ENCODE data around the gene NSD1.

Gene NSD1

DNA sequence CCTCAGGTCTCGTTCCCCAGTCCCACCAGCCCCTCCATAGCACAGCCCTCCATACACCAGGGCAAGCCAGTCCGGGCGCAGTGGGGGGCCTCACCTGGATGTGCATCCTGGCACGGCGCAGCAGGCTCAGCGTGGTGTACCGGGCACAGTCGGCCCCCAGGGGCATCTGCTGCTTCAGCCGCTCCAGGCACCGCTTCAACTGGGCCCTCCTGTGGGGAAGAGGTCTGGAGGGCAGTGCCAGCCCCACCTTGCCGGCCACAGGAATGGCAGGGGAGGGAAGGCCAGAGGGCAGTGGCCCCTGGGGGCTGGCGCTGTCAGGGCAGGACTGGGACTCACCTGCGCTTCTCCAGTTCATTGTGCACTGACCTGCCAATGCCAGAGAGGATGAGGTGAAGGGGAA lies 176.8 kb downstream of the NSD1 start:
- no peak for DNase-seq

GRCh38 chr5:177310757-177311391 lies 177.3 kb downstream of the NSD1 start:
- peak; percentile 51 for DNase-seq

DNA sequence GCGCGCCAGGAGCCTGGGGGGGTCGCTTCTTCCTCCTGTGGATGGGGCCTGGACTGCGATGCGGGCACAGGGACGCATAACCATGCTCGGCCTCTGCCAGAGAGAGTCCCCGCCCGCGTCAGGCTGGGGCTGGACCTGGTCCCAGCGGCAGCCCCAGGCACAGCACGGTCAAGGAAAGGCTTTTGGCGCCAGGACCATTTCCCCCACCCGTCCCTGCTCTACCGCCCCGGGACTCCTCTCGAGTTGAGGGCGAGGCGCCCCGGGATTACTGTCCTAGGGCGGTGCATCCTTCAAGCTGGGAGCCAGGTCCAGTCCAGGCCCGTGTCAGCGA lies 177.8 kb downstream of the NSD1 start:
- DNase-seq: no peak

DNA sequence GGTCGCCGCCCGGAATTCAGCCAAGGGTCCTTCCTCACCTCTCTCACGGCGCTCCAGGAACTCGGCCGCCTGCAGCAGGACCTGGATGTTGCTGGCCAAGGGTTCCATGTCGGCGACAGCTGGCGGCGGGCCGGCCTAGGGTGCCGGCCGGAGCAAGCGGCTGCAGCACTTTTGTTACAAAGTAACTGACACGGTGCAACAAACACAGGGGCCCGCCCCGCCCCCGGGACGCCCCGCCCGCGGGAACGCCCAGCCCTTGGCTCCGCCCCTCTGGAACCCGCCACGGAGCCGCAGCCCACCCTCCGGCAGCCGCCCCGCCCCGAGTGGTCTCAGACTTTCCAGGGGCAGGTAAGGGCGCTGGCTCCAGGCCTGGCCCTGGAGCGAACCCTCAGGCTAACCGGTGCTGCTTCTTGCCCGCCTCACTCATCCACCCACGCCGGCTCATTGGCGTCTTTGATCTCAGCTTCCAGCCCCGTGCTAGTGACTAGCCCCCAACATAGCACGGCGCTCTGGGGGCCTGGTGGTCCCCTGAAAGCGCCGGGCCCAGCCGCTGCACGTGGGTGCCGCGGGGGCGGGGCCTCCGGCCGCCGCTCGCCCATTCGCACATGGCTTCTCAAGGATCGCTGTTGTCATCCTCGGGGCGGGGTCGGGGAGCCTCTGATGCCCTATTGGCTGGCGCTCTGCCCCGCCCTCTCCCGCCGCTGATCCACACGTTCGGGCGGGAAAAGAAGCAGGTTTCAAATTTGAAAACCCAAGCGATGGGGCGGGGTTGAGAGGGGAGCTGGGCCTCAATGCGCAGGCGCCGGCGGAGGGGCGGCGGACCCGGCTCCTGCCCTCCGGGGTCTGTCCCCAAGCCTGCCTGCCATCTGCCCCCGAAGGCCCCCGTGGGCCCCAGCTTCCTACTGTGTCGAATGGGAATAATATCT lies 178.4 kb downstream of the NSD1 start, which contains the start of gene MXD3:
Gene MXD3, minus strand, starts transcription at position 176 of the 926 bp plus-strand sequence. Its CDS starts 68 bp downstream, at position 108.
- DNase-seq: peak; percentile 98

DNA sequence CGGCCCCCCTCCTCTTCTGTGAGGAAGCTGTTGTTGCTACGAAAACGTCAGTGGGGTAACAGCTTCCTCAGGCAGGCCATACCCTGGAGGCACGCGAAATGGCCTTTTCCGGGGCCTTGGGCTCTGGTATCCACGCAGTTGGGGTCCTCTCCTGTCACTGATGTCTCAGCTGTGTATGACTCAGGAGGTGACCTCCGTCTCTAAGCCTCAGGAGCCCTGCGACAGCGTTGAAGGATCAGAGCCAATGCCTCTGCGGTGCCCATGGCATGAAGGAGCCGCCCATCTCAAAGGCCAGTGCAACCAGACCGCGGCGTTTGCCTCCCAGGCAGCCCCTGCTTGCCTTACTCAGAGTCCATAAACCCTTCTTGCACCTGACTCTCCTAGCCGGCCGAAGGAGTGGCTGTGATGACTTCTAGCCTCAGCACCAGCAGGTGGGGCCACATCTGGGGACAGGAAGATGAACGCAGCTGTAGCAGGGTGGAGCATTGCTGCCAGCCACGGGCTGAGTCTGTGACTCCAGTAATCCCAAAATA lies 179.1 kb downstream of the NSD1 start:
- no peak for DNase-seq

DNA sequence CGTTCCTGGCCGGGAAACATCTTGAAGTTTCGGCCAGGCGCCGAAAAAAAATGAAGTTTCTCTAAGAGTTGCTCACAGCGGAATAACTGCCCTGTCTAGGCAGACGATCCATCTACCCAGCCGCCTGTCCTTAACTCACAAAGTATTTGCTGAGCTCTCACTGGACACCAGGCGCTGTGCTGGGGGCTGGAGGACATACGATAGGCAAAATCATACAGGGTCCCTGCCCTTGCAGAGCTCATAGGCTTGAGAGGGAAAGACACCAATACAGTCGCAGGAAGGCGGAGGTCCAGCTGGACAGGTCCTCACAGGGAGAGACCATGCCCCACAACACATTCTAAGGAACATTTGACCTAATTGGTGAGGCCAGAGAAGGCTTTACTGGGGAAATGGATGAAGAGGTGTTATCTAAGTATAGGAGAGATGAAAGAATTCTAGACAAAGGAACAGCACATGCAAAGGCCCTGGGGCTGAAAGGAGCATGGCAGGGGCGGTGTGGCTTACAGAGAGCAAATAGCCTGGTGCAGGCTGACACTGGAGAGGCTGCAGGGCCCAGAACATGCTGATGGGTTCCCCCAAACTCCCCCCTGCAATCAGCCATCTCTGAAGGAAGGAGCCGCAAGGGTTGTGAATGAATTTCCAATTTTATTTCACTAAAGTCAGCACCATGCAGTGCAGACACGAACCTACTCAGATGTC lies 180.1 kb downstream of the NSD1 start:
- DNase-seq: no peak

DNA sequence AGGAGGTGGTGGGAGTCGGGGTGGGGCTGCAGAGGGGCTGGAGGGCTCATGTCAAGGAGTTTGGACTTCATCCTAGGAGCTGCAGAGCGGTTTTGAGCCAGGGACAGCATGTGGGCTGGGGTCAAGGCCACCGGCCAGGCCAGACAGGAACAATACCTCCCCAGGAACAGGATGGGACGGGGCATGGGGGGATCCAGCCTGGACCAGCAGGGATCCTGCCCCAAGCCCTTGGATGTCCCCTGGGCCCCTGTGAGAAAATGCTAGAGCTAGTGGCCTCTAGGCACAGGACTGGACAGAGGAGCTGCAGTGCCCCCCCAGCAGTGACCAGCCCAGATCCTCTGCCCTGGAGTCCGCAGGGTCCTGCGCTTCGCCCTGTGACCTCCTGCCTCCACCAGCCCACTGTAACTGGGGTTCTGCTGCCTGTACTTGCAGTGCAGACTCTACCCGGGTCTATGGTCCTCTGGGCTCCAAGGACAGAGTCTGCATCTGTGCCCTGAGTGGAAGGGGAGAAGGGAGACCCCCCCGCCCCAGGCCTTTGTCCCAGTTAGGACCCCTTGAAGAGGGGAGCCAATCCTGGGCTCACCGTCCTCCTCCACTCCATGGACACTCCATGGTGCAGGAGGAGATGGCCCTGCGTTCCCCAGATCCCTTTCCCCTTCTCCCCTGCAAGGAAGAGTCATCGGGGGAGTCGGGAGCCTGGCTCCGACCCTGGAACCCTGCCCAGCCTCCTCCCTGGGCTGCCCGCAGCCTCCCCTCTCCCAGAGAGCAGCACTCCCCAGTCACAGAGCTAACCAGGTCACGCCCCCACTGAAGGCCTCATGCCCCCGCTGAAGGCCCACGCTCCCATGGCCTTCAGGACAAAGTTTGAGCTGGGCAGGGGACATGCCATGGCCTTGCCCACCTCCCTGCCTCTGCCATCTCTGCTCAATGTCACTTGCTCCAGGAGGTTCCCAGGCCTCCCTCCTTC lies 181.1 kb downstream of the NSD1 start:
- DNase-seq: no peak

DNA sequence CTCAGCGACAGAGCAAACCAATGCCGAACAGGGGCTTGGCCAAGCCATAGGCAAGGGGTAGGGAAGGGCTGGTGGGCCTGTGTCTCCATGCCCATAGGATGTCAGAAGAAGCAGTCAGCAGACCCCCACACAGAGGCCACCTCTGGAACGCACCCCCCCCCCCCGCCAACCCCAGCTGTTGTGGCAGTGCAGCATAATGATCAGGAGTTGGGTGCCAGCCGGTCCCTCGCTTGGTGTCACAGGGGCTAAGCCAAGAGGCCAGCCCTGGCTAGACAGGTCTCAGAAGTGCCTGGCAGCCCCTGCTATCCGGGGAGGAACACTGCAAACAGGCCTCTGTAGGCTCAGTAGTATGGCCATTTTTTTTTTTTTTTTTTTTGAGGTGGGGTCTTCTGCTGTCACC lies 181.8 kb downstream of the NSD1 start:
- no peak for DNase-seq

DNA sequence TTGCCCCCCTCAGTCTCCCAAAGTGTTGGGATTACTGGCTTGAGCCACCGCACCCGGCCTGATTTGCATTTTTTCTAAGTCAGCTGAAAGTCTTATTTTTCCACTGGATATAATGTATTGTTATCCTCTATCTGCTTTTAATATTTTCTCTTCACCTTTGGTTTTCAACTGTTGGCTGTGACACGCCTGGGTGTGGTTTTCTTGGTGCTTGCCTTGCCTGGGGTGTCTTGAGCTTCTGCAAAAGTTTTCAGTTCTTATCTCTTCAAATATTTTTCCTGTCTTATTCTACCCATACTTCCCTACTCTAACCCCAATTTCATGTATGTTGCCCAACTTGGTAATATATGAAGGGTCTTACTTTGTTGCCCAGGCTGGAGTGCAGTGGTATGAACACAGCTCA lies 182.4 kb downstream of the NSD1 start:
- no peak for DNase-seq

DNA sequence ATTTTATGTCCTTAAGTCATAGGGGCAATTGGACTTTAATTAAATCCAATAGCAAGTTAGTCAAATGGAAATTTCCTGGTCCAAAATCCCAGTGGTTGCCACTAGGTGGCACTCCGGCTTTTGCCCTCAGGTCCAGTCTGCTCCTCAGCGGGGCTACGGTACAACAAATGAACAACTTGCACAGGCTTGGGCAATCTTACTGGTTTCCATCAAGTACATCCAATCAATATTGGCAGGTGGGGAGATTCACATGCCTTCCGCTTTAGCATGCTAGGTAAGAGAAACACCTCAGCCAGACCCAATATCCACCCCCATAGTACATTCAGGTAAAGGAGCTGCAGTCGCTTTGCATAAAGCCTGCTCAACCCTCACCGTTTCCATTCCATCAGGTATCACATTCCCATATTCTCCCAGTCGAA lies 184.4 kb downstream of the NSD1 start:
- DNase-seq: peak; percentile 84

DNA sequence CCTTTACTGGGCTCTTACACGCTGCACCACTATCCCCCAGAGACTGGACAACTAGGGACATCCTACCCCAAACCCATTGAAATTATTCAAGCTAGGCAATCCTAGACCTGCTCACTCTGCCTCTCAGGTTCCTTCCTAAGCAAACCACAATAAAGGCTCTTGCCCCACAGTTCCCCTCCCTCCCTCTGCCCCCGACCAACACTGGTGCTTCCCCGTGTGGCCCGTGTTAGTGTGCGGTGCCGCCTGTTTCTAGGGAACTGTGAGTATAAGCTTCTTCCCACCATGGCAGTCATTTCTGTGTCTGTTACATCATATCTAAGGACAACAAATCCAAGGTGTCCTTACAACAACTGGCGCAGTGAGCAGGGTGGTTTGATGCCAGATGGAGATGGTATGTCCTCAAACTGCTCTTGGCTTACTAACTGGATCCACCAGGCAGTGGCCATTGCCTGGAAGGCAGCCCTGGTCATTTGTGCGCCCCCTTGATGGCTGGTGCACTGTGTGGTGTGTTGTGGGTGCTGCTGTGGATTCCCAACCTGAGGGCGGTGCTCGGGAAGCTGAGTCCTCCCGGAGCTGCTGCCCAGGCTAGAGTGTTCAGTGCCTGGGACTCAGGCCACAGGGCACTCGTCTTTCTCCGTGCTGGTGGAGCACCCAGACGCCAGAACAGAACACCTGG lies 186.5 kb downstream of the NSD1 start:
- DNase-seq: no peak

- DNase-seq: peak; percentile 81
Measured at GRCh38 chr5:177320879-177321278, 187.3 kb downstream of the NSD1 start.

- DNase-seq: no peak
Measured at GRCh38 chr5:177325868-177326381, 192.4 kb downstream of the NSD1 start.

- no peak for DNase-seq
Measured at GRCh38 chr5:177327539-177328522, 194.3 kb downstream of the NSD1 start.

DNA sequence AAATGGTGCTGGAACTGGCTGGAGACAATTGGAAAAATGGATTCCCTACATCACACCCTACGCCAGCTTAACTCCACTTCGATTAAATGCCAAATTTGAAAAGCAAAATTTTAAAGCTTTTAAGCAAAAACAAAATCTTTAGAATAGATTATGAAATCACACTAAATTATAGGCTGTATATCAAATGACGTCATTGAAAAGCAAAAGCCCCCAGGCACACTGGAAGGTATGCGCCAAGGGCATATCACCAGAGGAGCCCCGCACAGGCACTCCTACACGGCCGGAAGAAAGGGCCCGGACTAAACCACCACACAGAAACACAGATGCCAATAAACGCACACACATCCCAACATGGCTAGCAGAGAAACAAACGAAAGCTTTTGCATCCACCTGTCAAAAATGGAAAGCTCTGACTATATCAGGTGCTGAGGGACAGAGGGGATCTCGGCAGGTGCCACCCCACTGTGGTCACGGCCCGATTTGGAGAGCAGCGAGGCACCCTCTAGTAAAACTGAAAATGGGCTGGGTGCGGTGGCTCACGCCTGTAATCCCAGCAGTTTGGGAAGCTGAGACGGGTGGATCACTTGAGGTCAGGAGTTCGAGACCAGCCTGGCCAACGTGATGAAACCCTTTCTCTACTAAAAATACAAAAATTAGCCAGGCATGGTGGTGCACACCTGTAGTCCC lies 195.1 kb downstream of the NSD1 start:
- no peak for DNase-seq

DNA sequence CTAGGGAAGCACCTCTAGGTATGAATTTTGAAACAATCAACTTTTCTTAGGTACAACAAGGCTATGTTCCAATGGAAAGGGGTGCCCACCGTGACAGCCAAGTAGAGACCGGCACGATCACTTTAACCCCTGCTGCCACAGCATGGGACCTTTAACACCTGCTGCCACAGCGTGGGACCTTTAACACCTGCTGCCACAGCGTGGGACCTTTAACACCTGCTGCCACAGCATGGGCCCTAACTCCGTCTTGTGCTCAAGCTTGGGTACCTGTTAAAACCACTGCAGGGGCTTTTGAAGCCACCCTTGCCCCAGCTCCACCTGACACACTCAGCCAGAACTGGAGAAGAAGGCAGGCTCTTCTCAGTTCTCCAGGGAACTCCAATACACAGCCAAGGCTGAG lies 196.3 kb downstream of the NSD1 start:
- DNase-seq: no peak

DNA sequence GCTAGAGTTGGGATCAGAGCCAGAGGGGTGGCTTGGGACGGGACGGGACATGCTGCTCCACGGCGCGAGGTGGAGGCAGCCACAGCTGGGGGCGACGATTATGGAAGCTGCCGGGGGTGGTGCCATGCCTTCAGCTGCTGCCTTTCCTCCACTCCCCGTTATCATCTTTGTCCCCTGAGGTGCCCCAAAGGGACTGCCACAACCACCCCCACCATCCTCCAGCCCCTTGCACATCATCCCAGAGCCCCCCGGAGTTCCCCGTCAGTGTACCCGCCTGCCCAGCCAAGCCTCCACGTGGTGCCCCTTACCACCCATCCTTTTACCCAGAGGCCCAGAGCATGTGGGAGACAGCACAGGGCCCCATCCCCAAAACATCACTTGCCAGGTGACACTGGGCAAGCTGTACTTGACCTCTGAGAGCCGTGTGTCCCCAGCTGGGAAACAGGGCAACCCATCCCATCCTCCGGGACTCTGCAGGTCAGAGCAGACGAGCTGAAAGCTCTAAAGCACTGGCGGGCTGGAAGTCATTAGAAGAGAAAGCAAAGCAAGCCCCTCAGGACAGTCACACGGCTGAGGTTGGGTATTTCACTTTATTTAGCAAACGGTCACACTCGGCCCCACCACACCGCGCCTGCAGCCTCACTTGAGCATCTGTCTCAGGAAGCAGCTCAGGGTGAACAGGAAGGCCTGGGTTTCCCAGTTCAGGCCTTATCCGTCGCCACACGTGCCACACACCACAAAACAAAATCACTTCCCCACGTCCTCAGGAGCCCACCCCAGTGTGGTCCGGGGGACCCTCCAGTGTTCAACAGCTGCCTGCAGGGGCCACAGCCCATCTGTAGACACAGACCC lies 197.6 kb downstream of the NSD1 start:
- DNase-seq: no peak
